K562 (cell line): Measurements from ENCODE around the gene MAPK8IP1. TPM values are rescaled to one million over a fixed set of nuclear protein-coding genes. Genes with fewer than 3 reads are reported as not detected.

Source experiments
- CAMTA2 ChIP-seq: fragments of 250-450 bp; sonication (Bioruptor Pico); conservative IDR thresholded peaks from 2 replicates; pipeline ENCODE4 v1.5.1; 2022
- CUX1 ChIP-seq: fragments of 200-800 bp; sonication (Bioruptor generic); IDR thresholded peaks from 2 replicates; pipeline ENCODE4 v1.6.1; 2016; ENCODE audit warnings: missing genetic modification characterization, missing compliant biosample characterization
- ELF1 ChIP-seq: fragments of 200-800 bp; sonication (Bioruptor generic); IDR thresholded peaks from 2 replicates; pipeline ENCODE4 v1.6.1; 2016; ENCODE audit warnings: missing genetic modification characterization, missing compliant biosample characterization
- FOXA1 ChIP-seq: fragments of 450-650 bp; IDR thresholded peaks from 2 replicates; pipeline ENCODE4 v1.6.1; 2016; ENCODE audit warnings: mild to moderate bottlenecking, borderline replicate concordance
- FUS ChIP-seq: fragments of 200-400 bp; formaldehyde crosslinking; optimal IDR thresholded peaks from 2 replicates; pipeline ENCODE3; 2017; ENCODE audit warnings: low read depth, low read length
- KLF10 ChIP-seq: fragments of 250-450 bp; sonication (Bioruptor Pico); IDR thresholded peaks from 2 replicates; pipeline ENCODE4 v1.6.1; 2021; ENCODE audit warnings: matching md5 sums
- MBD2 ChIP-seq: sonication (generic); IDR thresholded peaks from 2 replicates; pipeline ENCODE4 v1.6.1; 2016; ENCODE audit warnings: low read depth, borderline replicate concordance
- PHTF2 ChIP-seq: fragments of 250-450 bp; sonication (Bioruptor Pico); IDR thresholded peaks from 2 replicates; pipeline ENCODE4 v1.5.0; 2021; ENCODE audit warnings: mild to moderate bottlenecking
- RBM17 ChIP-seq: fragments of 200-400 bp; formaldehyde crosslinking; IDR thresholded peaks from 2 replicates; pipeline ENCODE4 v1.6.1; 2017; ENCODE audit warnings: low read depth, mild to moderate bottlenecking, low read length, borderline replicate concordance
- SIN3B ChIP-seq: fragments of 450-650 bp; IDR thresholded peaks from 2 replicates; pipeline ENCODE4 v1.6.1; 2017; ENCODE audit warnings: low read depth, mild to moderate bottlenecking, moderate library complexity
- SMAD1 ChIP-seq: fragments of 150-350 bp; IDR thresholded peaks from 2 replicates; pipeline ENCODE4 v1.6.1; 2014; ENCODE audit warnings: low read length, low read depth; ENCODE audit not compliant: partially characterized antibody
- TRIM24 ChIP-seq, 2 experiments: fragments of 450-650 bp; IDR thresholded peaks; 2 replicates each; pipeline ENCODE4 v1.6.1; 2016
- ZKSCAN8 ChIP-seq: fragments of 200-800 bp; sonication (Bioruptor generic); IDR thresholded peaks from 2 replicates; pipeline ENCODE4 v1.6.1; 2016; ENCODE audit warnings: missing genetic modification characterization, missing compliant biosample characterization
- ZNF274 ChIP-seq: IDR thresholded peaks from 2 replicates; pipeline ENCODE4 v1.6.1; 2011; ENCODE audit warnings: low read depth, mild to moderate bottlenecking, low read length, moderate library complexity, borderline replicate concordance
- ZNF282 ChIP-seq: sonication (generic); formaldehyde crosslinking; IDR thresholded peaks from 2 replicates; pipeline ENCODE4 v1.8.1; 2023; ENCODE audit warnings: missing genetic modification reagents
- polyA plus RNA-seq, 8 experiments: library from polyadenylated mRNA; depleted of rRNA in 4 of 8; stranded (reverse) in 5 of 8; unstranded in 3 of 8; fragments of >200 nt; fragmentation: Nextera tagmentation in 2 of 8; fragmentation: Illumina TruSeq in 1 of 8; extraction: Ambion mirVana in 2 of 8; extraction: Trizol in 1 of 8; gene quantifications; 2 replicates each; pipeline versions ENCODE4 v1.2.1 to v1.2.3, GENCODE V29; 2011 to 2014; ENCODE audit warnings: inconsistent platforms in 1 of 8, missing spikeins in 1 of 8
- total RNA-seq, 7 experiments: library from RNA; depleted of rRNA in 6 of 7; stranded (reverse); fragments of >200 nt in 6 of 7; fragmentation: Illumina TruSeq in 2 of 7; extraction: Trizol in 2 of 7; gene quantifications; 2 replicates each; pipeline versions ENCODE4 v1.2.1 to v1.2.3, GENCODE V29; 2011 to 2021; ENCODE audit warnings: low replicate concordance in 1 of 7
- TF ChIP-seq, protein P1 (sequence below), 2 experiments: fragments of 450-650 bp; IDR thresholded peaks; 2 replicates each; pipeline ENCODE4 v1.6.1; 2016; ENCODE audit warnings: mild to moderate bottlenecking in 2 of 2, borderline replicate concordance in 1 of 2, low read depth in 1 of 2, moderate library complexity in 1 of 2

Gene MAPK8IP1
- total and polyA plus RNA-seq, 9 of the 15 experiments (the other 6 are each of a cell fraction or from before 2014, with no cell fraction given) = 0.13 to 6.9 (median 2.5) TPM

DNA sequence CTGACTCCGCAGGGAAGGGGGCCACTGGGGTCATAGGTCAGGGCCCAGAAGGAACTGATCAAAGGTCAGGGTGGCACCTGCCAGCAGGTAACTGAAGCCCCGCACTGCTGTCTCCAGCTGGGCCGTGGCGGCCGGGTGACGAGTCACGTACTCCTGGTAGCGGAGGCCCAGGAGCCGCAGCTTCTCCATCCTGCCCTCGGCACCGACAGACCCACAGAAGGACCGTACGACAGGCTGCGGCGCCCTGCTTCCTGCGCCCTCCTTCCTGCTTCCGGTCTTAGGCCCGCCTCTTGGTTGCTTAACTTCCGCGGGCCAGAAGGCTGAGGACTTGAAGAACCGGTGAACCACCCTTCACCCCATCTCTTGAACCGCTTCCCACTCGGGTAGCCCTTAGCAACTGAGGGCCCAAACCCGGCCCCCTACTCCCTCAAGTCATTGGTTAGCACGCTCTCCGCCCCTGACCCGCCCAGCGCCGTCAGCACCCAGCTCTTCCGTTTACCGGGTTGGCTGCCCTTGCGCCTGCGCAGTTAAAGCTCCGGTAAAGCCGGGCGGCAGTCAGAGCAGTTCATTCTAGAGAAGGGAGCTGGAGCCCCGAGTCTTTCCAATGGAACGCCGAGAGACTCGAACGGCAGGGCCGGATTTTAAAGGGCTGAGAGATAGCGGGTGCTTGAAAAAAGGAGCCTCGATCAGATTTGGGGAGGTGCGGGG lies 32.3 kb downstream of the MAPK8IP1 start, which contains the start of gene PEX16 (continued):
- TF ChIP-seq, protein P1, sequence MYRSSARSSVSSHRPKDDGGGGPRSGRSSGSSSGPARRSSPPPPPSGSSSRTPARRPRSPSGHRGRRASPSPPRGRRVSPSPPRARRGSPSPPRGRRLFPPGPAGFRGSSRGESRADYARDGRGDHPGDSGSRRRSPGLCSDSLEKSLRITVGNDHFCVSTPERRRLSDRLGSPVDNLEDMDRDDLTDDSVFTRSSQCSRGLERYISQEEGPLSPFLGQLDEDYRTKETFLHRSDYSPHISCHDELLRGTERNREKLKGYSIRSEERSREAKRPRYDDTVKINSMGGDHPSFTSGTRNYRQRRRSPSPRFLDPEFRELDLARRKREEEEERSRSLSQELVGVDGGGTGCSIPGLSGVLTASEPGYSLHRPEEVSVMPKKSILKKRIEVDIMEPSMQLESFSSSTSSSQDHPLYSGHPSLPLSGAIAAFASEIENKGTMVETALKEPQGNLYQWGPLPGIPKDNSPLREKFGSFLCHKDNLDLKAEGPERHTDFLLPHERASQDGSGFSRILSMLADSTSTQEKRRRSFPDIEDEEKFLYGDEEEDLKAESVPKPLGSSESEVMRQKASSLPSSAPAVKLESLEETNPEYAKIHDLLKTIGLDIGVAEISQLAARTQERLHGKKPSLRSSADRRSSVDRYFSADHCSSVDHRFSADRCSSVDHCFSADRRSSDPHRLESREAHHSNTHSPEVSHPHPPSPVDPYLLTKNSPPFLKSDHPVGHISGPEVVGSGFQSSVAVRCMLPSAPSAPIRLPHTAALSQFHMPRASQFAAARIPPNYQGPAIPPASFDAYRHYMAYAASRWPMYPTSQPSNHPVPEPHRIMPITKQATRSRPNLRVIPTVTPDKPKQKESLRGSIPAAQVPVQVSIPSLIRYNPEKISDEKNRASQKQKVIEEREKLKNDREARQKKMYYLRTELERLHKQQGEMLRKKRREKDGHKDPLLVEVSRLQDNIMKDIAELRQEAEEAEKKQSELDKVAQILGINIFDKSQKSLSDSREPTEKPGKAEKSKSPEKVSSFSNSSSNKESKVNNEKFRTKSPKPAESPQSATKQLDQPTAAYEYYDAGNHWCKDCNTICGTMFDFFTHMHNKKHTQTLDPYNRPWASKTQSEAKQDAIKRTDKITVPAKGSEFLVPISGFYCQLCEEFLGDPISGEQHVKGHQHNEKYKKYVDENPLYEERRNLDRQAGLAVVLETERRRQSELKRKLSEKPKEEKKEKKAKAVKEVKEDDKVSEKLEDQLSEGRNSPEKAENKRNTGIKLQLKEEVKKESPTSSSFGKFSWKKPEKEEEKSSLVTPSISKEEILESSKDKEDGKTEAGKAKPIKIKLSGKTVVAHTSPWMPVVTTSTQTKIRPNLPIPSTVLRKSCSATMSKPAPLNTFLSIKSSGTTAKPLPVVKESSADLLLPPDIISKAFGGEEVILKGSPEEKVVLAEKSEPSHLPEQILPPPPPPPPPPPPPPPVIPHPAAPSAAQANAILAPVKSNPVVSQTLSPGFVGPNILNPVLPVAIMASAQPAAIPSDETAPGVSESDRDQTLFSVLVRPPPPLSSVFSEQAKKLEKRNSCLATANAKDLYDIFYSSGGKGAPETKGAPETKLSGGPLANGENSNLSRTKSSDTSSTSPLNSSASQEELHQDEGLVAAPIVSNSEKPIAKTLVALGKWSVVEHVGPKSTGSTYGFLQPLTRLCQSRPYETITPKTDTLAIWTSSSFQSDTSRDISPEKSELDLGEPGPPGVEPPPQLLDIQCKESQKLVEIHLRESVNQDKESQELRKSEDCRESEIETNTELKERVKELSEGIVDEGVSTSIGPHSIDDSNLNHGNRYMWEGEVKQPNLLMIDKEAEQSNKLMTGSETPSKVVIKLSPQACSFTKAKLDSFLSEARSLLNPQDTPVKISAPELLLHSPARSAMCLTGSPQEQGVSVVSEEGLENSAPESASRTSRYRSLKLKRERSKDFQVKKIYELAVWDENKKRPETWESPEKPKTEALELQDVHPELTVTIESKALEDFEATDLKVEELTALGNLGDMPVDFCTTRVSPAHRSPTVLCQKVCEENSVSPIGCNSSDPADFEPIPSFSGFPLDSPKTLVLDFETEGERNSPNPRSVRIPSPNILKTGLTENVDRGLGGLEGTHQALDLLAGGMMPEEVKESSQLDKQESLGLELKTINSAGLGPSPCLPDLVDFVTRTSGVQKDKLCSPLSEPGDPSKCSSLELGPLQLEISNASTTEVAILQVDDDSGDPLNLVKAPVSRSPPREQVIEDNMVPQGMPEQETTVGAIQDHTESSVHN (IDR thresholded peaks at IDR 0.05; ENCODE audit: borderline replicate concordance in 1 of 2, low read depth in 1 of 2) = no peak
- TF ChIP-seq PHTF2 (CRISPR knock-in tag) (no peak), MBD2 (peak; percentile 68; the same call in 1 of the 2 replicates), KLF10 (CRISPR knock-in tag) (no peak), ELF1 (tag) (peak; percentile 98), CUX1 (CRISPR knock-in tag) (no peak), CAMTA2 (no peak), SMAD1 (peak; percentile 39), SIN3B (peak; percentile 74; the same call in 1 of the 2 replicates), ZNF282 (CRISPR knock-in tag) (no peak), TRIM24 (IDR thresholded peaks at IDR 0.05) (no peak), FOXA1 (no peak), RBM17 (no peak), ZNF274 (no peak), FUS (no peak), ZKSCAN8 (CRISPR knock-in tag) (no peak)
